Islet of Langerhans (tissue), 1 donor: ENCODE data around the gene PPP2R5C.
"Not testable (repeated sequence)": the region's sequence is repeated elsewhere in the genome, so short reads cannot be mapped to it uniquely, and the experiment has no call there.

Experiments
- FAIRE-seq: peaks from one replicate; lab custom pipeline; 2011; peaks lifted over from hg19 to GRCh38; lab: Jason Lieb, UNC

The PPP2R5C gene

DNA sequence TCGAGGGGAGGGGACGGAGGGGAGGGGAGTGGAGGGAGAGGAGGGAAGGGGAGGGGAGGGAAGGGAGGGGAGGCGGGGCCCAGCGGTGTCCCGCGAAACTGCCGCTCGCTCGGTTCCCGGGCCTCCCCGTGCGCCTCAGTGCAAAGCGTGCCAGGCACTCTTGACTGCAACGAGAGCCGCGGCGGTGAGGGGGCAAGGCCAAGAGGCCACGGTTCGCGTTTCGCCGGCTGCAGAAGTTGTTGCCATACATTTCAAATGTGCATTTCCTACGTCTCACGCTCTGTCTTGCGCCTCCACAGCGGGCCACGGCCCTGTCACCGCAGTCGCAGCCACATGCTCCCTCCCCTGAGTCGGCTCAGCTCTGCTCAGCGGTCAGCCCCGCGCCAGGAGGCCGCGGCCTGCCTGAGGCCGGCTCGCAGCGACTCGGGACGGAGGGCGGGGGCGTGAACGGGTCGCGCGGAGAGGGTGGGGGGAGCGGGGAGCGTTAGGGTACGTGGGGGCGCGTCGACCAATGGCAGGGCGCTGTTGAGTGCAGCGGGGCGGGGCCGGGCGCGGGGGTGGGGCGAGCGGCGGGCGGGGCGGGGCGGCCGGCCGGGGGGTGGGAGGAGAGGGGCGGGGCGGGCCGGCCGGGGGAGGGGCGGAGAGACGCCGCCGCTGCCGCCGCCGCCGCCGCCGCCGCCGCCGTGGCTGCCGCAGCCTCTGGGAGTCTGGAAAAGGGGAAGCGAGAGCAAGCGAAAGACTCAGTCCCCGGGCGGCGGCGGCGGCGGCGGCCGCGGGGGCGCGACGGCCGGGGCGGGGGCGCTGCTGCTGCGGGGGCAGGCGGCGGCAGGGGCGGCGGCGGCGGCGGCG, at the start of gene PPP2R5C:
TSS of gene PPP2R5C (plus strand) at position 678 of the 849 bp plus-strand sequence. CDS start 185 bp downstream, outside the sequence.
- FAIRE-seq = no peak

DNA sequence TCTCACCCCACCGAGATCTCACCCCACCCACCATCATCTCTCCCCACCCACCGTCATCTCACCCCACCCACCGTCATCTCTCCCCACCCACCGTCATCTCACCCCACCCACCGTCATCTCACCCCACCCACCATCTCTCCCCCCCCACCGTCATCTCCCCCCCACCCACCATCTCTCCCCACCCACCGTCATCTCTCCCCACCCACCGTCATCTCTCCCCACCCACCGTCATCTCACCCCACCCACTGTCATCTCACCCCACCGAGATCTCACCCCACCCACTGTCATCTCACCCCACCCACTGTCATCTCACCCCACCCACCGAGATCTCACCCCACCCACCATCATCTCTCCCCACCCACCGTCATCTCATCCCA, 49.7 kb upstream of the PPP2R5C start:
- FAIRE-seq = not testable (repeated sequence)

DNA sequence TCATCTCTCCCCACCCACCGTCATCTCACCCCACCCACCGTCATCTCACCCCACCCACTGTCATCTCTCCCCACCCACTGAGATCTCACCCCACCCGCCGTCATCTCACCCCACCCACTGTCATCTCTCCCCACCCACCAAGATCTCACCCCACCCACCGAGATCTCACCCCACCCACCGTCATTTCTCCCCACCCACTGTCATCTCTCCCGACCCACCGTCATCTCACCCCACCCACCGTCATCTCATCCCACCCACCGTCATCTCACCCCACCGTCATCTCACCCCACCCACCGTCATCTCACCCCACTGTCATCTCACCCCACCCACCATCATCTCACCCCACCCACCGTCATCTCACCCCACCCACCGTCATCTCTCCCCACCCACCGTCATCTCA, 49.2 kb upstream of the PPP2R5C start:
- not testable (repeated sequence) for FAIRE-seq

DNA sequence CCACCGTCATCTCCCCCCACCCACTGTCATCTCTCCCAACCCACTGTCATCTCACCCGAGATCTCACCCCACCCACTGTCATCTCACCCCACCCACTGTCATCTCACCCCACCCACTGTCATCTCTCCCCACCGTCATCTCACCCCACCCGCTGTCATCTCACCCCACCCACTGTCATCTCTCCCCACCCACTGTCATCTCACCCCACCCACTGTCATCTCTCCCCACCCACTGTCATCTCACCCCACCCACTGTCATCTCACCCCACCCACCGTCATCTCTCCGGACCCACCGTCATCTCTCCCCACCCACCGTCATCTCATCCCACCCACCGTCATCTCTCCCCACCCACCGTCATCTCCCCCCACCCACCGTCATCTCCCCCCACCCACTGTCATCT, 48.4 kb upstream of the PPP2R5C start:
- FAIRE-seq = not testable (repeated sequence)

DNA sequence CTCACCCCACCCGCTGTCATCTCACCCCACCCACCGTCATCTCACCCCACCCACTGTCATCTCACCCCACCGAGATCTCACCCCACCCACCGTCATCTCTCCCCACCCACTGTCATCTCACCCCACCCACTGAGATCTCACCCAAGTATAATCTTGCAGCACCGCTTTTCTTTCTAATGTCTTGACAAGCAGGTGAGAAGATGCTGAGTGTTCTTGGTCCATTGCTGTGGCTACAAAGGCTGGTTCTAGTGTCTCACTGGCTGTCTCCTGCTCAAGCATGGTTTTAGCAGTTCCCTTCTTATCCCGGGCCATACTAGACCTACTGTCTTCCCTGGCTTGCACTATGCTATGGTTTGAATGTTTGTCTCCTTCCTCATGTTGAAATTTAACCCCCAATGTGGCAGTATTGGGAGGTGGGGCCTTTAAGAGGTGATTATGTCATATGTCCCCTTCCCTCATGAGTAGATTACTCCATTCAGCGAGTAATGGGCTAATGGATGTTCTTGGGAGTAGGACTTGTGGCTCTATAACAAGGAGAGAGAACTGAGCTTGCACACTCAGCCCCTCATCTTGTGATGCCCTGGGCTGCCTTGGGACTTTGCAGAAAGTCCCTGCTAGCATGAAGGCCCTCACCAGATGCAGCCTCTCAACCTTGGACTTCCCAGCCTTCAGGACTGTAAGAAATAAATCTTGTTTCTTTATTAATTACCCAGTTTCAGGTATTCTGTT, 47.7 kb upstream of the PPP2R5C start:
- no peak for FAIRE-seq

DNA sequence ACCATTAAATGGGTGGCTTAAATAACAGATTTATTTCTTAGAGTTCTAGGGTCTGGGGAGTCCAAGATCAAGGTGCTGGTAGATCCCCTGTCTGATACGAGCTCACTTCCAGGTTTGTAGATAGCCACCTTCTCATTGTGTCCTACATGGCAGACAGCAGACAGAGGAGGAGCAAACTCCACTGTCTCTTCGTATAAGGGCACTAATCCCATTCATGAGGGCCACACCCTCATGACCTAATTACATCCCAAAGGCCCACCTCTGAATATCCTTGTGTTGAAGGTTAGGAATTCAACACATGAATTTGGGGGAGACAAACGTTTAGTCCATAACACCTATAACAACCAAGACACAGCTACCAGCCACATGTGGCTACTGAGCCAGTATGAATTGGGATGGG, 47.1 kb upstream of the PPP2R5C start:
- no peak for FAIRE-seq

DNA sequence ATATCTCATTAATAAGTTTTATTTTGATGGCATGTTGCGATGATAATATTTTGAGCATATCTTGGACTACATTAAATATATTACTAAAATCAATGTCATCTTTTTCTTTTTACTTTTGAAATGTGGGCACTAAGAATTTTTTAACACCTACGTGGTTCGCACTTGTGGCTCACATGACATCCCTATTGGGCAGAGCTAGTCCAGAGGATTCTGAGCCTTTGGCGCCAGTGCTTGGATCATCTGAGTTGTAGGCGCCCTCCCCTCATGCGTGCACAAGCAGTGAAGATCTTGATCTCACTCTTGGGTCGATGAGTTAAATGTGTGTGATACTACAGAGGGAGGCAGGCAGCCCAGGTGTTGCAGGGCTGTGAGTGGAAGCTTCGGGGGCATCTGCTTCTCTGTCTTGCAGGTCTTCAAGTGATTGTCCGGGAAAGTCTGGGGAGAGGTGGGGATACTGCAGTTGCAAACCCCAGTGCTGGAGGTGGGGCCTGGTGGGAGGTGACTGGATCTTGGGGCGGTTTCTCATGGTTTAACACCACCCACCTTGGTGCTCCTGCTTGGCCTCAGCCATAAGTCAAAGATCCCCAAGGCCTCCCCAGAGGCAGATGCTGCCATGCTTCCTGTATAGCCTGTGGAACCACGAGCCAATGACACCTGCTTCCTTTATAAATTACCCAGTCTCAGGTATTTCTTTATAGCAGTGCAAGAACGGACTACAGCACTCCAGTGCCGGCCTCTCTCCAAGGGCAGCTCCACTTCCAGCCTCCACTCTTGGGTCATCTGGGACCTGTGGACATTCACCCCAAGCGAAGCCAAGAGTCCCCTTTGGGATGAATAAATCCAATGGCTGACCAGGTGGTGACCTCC, 46.1 kb upstream of the PPP2R5C start:
- no peak for FAIRE-seq

DNA sequence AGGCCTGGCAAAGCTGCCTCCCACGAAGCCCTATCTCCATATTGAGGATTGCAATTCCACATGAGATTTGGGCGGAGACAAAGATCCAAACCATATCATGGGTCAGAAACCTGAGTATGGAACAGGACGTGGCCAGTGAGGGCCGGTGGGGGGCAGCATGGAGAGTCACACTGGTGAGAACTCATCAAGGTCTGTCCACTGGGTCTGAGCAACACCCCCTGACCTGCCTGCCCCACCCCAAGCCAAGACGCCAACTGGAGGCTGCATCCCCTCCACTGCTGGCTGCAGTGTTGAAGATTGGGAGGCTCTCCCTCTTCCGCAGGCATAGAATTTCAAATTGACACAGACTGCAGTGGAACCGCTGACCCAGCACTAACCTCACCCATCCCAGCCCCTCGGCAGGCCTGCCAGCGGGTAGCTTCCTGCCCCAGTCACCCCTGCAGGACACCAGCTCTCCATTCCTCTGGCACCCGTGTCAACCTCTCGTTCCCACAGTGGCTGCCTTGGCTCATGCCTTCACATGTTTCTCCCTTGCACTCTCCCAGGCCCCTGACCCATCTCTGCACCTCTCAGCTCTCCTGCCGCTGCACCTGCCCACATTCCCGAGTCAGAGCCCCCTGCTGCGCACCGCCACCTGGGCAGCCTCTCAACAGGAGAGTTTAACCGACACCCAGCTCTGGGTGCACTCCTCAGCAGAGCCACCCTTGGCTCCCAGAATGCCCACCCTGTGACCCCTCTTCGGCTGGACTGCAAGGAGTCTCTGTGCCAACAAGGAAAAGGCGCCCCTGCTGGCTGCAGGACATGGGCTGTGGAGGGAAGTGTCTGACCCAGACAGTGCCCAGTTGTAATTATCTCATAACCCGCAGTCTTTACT, 45.2 kb upstream of the PPP2R5C start:
- no peak for FAIRE-seq

DNA sequence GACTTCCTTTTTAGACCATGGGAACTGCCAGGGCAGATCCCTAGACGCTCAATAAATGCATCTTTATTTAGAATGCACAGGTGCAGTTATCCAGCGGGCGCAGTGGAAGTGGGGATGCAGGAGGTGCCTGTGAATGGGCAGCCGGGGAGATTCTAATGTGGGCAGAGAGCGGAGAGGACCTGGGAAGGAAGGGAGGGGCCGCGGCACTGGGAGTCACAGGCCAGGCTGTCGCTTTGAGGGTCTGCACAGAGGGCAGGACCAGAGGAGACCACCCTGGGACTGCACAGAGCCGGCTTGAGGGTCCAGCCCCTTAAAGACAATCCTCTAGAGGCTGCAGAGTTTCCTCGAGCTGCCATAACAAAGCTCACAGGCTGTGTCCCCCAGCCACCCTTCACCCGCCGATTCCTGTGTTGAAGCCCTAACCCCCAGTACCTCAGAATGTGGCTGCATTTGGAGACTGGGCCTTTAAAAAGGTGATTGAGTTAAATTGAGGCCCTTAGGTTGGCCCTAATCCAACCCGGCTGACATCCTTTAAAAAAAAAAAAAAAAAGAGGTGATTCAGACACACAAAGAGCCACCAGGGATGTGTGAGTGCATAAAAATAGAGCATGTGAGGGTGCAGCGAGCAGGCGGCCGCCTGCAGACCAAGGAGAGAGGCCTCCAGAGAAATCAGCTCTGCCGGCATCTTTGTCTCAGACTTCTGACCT, 44.4 kb upstream of the PPP2R5C start:
- no peak for FAIRE-seq

DNA sequence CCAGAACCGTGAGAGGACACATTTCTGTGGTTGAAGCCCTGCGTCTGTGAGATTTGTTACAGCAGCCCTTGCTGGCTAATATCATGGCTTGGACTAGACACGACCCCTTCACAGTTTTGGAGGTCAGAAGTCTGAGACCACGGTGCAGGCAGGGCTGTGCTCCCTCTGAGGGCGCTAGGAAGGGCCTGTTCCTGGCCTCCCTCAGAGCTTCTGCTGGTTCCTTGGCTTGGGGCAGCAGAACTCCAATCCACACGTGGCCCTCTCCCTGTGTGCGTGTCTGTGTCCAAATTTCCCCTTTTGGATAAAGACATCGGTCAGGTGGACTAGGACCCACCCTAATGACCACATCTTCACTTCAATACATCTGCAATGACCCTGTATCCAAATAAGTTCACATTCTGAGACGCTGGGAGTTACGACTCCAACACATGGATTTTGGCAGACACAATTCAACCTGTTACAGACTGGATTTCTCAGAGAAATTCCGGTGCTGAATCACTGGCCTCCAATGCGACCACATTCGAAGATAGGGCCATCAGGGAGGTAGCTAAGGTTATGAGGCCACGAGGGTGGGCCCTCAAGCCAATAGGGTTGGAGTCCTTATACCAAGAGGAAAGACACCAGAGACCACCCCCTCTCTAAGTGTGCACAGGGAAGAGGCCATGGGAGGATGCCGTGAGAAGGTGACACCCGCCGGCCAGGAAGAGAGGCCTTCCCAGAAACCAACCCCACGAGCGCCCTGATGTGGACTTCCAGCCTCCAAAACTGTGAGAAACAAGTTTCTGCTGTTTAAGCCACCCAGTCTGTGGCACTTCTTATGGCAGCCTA, 43.6 kb upstream of the PPP2R5C start:
- no peak for FAIRE-seq

DNA sequence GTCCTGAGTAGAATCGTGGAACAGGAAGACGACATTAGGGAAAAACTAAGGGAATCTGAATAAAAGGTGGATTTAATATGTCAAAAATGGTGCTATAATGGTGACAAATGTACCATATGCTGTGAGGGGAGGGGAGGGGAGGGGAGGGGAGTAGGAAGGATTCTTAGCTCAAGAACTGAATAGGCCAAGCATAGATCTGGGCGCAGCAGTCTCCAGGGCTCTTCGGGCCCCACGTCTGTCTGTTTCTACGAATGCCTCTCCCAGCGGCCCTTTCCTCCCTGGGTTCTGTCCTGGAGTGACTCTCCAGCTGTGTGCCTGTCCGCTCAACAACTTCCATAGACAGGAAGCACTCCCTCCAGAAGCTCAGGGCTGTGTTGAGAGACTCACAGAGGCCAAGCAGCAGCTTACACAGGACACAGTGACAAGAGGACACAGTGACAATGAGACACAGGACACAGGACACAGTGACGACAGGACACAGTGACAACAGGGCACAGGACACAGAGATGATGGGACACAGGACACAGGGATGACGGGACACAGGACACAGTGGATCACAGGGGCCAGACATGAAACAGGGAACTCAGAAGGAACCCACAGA, 42.4 kb upstream of the PPP2R5C start:
- no peak for FAIRE-seq

DNA sequence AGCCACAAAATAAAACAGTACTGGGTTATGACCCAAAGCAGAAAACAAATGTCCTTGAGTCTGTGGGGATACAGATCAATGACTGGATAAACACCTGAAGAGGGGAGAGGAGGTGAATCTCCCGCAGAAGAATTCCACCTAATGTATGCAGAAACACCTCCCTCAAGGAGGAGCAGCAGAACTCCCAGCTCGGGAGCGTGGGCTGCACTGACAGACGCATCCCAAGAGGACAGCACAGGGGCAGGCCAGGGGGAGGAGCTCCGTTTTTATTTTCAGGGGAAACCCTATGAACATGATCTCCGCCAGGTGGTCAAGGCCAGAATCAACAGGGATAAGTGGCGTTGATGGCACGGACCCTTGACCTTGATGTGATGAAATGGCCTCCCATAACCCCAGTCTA, 41.8 kb upstream of the PPP2R5C start:
- FAIRE-seq = no peak

DNA sequence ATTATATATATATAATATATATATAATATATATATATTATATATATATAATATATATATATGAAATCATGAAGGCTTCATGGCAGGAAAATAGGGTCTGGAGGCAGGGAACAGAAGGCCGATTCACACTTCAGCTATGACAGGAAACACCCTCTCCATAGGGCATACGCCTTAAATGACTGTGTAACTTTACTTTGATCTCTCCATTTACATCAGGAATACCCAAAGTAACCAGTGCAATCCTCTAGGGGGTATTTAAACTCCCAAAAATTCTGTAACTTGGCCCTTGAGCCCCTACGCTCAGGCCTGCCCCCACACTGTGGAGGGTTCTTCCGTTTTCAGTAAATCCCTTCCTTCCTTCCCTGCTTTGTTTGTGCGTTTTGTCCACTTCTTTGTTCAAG, 40.4 kb upstream of the PPP2R5C start:
- FAIRE-seq = no peak

DNA sequence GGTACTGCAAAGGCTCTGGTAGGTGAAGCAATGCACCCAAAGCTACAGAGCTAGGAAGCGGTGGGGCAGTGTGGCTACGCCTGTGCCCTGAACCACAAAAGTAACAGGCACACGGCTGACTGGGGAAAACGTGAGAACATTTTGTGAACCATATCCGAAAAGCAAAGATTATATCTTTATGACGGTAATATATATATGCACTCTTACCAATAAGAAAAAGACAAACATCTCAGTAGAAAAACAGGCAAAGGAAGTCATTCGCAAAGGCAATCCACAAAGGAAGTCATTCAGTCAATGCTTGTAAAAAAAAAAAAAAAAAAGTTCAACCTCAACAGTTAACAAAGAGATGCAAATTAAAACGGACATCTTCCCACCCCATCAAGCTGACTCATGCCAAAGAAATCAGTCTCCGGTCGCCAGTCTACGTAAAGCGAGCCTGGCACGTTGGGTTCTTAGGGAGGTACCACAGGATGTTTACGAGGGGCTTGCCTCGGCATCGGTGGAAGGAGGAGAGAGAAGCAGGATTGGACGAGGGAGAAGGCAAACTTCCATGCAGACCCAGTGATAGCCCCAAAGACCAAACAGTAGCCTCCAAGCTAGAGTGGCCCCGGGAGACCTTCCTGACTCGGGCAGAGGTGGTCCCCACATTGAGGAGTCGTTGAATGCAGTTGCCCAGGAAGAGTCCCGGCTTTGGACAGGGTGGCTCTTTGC, 39.4 kb upstream of the PPP2R5C start:
- FAIRE-seq = no peak

DNA sequence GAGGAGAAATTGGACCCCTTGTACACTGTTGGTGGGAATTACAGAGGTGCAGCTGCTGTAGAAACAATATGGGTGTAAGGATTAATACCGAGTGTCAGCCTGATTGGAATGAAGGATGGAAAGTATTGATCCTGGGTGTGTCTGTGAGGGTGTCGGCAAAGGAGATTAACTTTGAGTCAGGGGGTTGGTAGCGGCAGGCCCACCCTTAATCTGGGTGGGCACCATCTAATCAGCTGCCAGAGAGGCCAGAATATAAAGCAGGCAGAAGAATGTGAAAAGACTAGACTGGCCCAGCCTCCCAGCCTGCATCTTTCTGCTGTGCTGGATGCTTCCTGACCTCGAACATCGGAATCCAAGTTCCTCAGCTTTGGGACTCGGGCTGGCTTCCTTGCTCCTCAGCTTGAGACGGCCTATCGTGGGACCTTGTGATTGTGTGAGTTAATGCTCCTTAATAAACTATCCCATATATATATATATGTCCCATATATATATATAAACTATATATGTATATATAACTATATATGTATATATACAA, 38.4 kb upstream of the PPP2R5C start:
- FAIRE-seq = no peak

DNA sequence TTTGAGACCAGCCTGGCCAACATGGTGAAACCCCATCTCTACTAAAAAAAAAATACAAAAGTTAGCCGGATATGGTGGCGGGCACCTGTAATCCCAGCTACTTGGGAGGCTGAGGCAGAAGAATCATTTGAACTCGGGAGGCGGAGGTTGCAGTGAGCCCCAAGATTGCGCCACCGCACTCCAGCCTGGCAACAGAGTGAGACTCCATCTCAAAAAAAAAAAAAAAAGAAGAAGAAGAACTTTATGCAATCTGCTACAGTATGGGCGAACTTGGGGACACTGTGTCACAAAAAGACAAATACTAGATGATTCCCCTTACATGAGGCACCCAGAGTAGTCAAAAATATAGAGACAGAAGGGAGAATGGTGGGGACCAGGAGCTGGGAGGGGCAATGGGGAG, 35.9 kb upstream of the PPP2R5C start:
- not testable (repeated sequence) for FAIRE-seq

DNA sequence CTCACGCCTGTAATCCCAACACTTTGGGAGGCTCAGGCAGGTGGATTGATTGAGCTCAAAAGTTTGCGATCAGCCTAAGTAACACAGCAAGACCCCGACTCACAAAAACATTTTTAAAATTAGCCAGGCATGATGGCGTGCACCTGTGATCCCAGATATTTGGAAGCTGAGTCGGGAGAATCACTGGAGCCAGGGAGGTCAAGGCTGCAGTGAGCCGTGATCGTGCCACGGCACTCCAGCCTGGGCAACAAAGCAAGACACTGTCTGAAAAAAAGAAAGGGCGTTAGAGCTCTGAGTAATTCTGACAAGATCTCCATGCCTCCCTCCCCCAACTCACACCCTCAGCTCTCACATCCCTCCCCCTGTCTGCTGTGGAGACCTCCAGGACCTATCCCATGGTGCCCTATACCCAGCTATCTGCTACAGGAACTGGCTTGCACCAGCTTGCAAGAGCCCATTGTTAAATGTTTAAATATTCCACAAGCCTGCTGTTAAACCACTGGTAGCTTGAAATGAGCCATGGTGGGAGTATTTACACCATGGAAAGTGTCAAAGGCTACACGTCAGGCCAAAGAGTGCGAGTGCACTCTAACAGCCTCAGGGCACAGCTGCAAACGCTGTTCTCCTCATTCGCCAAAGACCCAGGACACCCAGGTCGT, 35.1 kb upstream of the PPP2R5C start:
- FAIRE-seq = no peak

DNA sequence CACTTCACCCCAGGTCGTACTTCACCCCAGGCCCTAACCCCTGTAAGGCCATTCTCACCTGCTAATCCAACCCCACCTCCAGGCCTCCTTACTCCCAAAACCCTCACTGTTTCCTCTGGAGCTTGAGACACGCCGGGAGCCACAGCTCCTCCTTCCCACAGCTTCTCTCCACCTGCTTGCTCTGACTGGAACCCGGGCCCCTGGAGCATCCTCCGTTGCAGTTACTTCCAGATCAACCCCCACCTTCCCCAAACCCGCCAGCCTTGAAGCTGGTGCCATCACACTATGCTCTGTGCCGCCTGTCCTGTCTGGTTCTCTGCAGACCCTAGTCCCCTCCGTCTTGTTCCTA, 34.6 kb upstream of the PPP2R5C start:
- FAIRE-seq = no peak
